Neuronal stem cell (in vitro differentiated cells): ENCODE results near the gene RCAN3.

ENCODE experiments used
- DNase-seq: peaks from one replicate; pipeline ENCODE4 v3.0.0-alpha.2; 2013; ENCODE audit warnings: low spot score
- H2AFZ ChIP-seq: one replicate; pipeline ENCODE4 v1.6.1; 2013; ENCODE audit warnings: mild to moderate bottlenecking, low read length, inconsistent platforms
- H2AK5ac ChIP-seq: 2 replicates; pipeline ENCODE4 v1.6.1; 2013; ENCODE audit warnings: low read depth, mild to moderate bottlenecking, inconsistent platforms, low read length, moderate library complexity, mixed read lengths
- H2BK120ac ChIP-seq: 2 replicates; pipeline ENCODE4 v1.6.1; 2013; ENCODE audit warnings: low read depth, mild to moderate bottlenecking, inconsistent platforms, low read length, moderate library complexity, mixed read lengths
- H2BK12ac ChIP-seq: one replicate; pipeline ENCODE4 v1.6.1; 2013; ENCODE audit warnings: low read length, inconsistent platforms
- H2BK15ac ChIP-seq: 2 replicates; pipeline ENCODE4 v1.6.1; 2013; ENCODE audit warnings: mild to moderate bottlenecking, low read length, inconsistent platforms, mixed read lengths
- H2BK5ac ChIP-seq: one replicate; pipeline ENCODE4 v1.6.1; 2013; ENCODE audit warnings: inconsistent platforms, mild to moderate bottlenecking, low read length, moderate library complexity
- H3K14ac ChIP-seq: one replicate; pipeline ENCODE4 v1.6.1; 2013; ENCODE audit warnings: low read length, inconsistent platforms
- H3K18ac ChIP-seq: 2 replicates; pipeline ENCODE4 v1.6.1; 2013; ENCODE audit warnings: low read length, inconsistent platforms
- H3K23ac ChIP-seq: 2 replicates; pipeline ENCODE4 v1.6.1; 2013; ENCODE audit warnings: low read depth, mild to moderate bottlenecking, mixed read lengths, low read length, inconsistent platforms; ENCODE audit not compliant: poor library complexity
- H3K27ac ChIP-seq: replicated peaks from 3 replicates; pipeline ENCODE4 v1.5.1; 2013; ENCODE audit warnings: low read length, inconsistent platforms
- H3K27me3 ChIP-seq, 3 experiments: 2 replicates each; pipeline ENCODE4 v1.6.1; 2013; ENCODE audit warnings: low read length in 3 of 3, mild to moderate bottlenecking in 2 of 3, inconsistent platforms in 1 of 3, low read depth in 1 of 3, mixed read lengths in 1 of 3, moderate library complexity in 1 of 3; ENCODE audit not compliant: control insufficient read depth in 3 of 3, insufficient read depth in 3 of 3
- H3K36me3 ChIP-seq, 2 donors: replicated peaks in 1 of 2; 2 replicates each; pipeline ENCODE4 v1.6.1; 2013; ENCODE audit warnings: low read length in 2 of 2; ENCODE audit not compliant: control insufficient read depth in 2 of 2, insufficient read depth in 2 of 2
- H3K4ac ChIP-seq: 2 replicates; pipeline ENCODE4 v1.6.1; 2013; ENCODE audit warnings: inconsistent platforms, mild to moderate bottlenecking, low read length, moderate library complexity
- H3K4me1 ChIP-seq, 2 donors: 1 replicate in 1 of 2; 2 replicates in 1 of 2; pipeline ENCODE4 v1.6.1; 2013; ENCODE audit warnings: low read length in 2 of 2, low read depth in 1 of 2; ENCODE audit not compliant: control insufficient read depth in 2 of 2, insufficient read depth in 1 of 2
- H3K4me2 ChIP-seq: one replicate; pipeline ENCODE4 v1.6.1; 2013; ENCODE audit warnings: mild to moderate bottlenecking, low read length, inconsistent platforms; ENCODE audit not compliant: insufficient read depth, poor library complexity, severe bottlenecking
- H3K4me3 ChIP-seq, 2 donors: 2 replicates each; pipeline ENCODE4 v1.5.1; 2013; ENCODE audit warnings: low read length in 2 of 2, mild to moderate bottlenecking in 2 of 2, inconsistent platforms in 1 of 2, moderate library complexity in 1 of 2
- H3K79me1 ChIP-seq: one replicate; pipeline ENCODE4 v1.6.1; 2013; ENCODE audit warnings: low read depth, mild to moderate bottlenecking, inconsistent platforms, low read length, moderate library complexity
- H3K9ac ChIP-seq: one replicate; pipeline ENCODE4 v1.6.1; 2013; ENCODE audit warnings: mild to moderate bottlenecking, low read depth, low read length, inconsistent platforms; ENCODE audit not compliant: poor library complexity
- H3K9me3 ChIP-seq, 2 donors: replicated peaks in 1 of 2; 2 replicates each; pipeline versions ENCODE3 to v1.6.1; 2013; ENCODE audit warnings: low read length in 2 of 2, mild to moderate bottlenecking in 2 of 2, inconsistent platforms in 1 of 2, low read depth in 1 of 2, mixed read lengths in 1 of 2, moderate library complexity in 1 of 2; ENCODE audit not compliant: control insufficient read depth in 2 of 2, insufficient read depth in 1 of 2
- H4K8ac ChIP-seq: one replicate; pipeline ENCODE4 v1.6.1; 2013; ENCODE audit warnings: low read depth, mild to moderate bottlenecking, inconsistent platforms, low read length, moderate library complexity
- H4K91ac ChIP-seq: one replicate; pipeline ENCODE4 v1.6.1; 2013; ENCODE audit warnings: low read length, low read depth, mild to moderate bottlenecking, inconsistent platforms; ENCODE audit not compliant: poor library complexity
- WGBS, 2 donors: extraction: QIAGEN DNeasy Blood & Tissue Kit; methylation state at CpG; one replicate each; pipeline ENCODE4 v1.1.7; 2013; ENCODE audit warnings: missing lambda C conversion rate in 2 of 2, mixed read lengths in 1 of 2; ENCODE audit not compliant: insufficient read length in 2 of 2, insufficient replicate concordance in 1 of 2; ENCODE audit errors: extremely low coverage in 2 of 2; 5-methylcytosine and 5-hydroxymethylcytosine counted together

The RCAN3 gene

GRCh38 chr1:24493785-24494184, 8.9 kb upstream of the RCAN3 start:
- WGBS, 2 donors = no CpG with 5 or more reads among the region's 3 CpGs
- H3K36me3 ChIP-seq = no peaks in the 10 kb centered on the region

GRCh38 chr1:24498589-24498988, 4.0 kb upstream of the RCAN3 start:
- Histone ChIP-seq H3K36me3 (no peaks in the 10 kb centered on the region), H3K23ac (no peak overlapping the region), H3K27ac (no peak overlapping the region), H3K79me1 (peaks cover 2% of the 10 kb centered on the region), H3K4me2 (no peak overlapping the region), H3K9ac (no peak overlapping the region), H3K18ac (no peak overlapping the region), H3K4me1 (peaks cover 0 to 3% of the 10 kb centered on the region in 2 donors), H2AFZ (no peak overlapping the region), H2BK15ac (no peak overlapping the region), H4K8ac (no peak overlapping the region), H3K27me3 (peaks cover 5 to 48% (median 18%) of the 10 kb centered on the region in 3 experiments), H3K14ac (no peak overlapping the region), H2BK120ac (no peak overlapping the region), H3K4me3 (no peak overlapping the region), H3K4ac (no peak overlapping the region), H2BK12ac (no peak overlapping the region), H3K9me3 (no peaks in the 10 kb centered on the region), H2AK5ac (no peak overlapping the region), H4K91ac (no peak overlapping the region), H2BK5ac (no peak overlapping the region)
- no CpG with 5 or more reads among the region's 12 CpGs for WGBS, 2 donors
- no peak for DNase-seq

More at GRCh38 chr1:24493785-24494184, 8.9 kb upstream of the RCAN3 start:
- H2AK5ac ChIP-seq = no peak overlapping the region
- H4K8ac ChIP-seq = no peak overlapping the region
- H2AFZ ChIP-seq = no peak overlapping the region
- peaks cover 0 to 9% (median 0%) of the 10 kb centered on the region in 3 experiments for H3K27me3 ChIP-seq
- H2BK15ac ChIP-seq = no peak overlapping the region
- H4K91ac ChIP-seq = no peak overlapping the region
- no peaks in the 10 kb centered on the region for H3K79me1 ChIP-seq
- no peak for DNase-seq
- H3K18ac ChIP-seq = no peak overlapping the region
- no peak overlapping the region for H2BK5ac ChIP-seq
- H3K27ac ChIP-seq = no peak overlapping the region
- H3K4me3 ChIP-seq = no peak overlapping the region
- no peak overlapping the region for H2BK12ac ChIP-seq
- no peak overlapping the region for H3K23ac ChIP-seq
- H3K4ac ChIP-seq = no peak overlapping the region
- no peak overlapping the region for H3K14ac ChIP-seq
- no peak overlapping the region for H2BK120ac ChIP-seq
- peaks cover 0 to 2% of the 10 kb centered on the region in 2 donors for H3K9me3 ChIP-seq
- H3K4me2 ChIP-seq = no peak overlapping the region
- no peak overlapping the region for H3K9ac ChIP-seq
- no peaks in the 10 kb centered on the region for H3K4me1 ChIP-seq

- Histone ChIP-seq H2BK120ac (no peak overlapping the region), H2AK5ac (no peak overlapping the region), H3K9me3 (no peaks in the 10 kb centered on the region), H2BK15ac (no peak overlapping the region), H3K79me1 (peaks cover 2% of the 10 kb centered on the region), H2BK5ac (no peak overlapping the region), H3K18ac (no peak overlapping the region), H4K8ac (no peak overlapping the region), H3K9ac (no peak overlapping the region), H2BK12ac (no peak overlapping the region), H3K14ac (no peak overlapping the region), H3K4me3 (no peak overlapping the region), H3K23ac (no peak overlapping the region), H3K4me2 (no peak overlapping the region), H3K36me3 (no peaks in the 10 kb centered on the region), H3K4ac (no peak overlapping the region), H3K27ac (no peak overlapping the region), H3K4me1 (peaks cover 0 to 3% of the 10 kb centered on the region in 2 donors), H4K91ac (no peak overlapping the region), H2AFZ (no peak overlapping the region), H3K27me3 (peaks cover 5 to 66% (median 18%) of the 10 kb centered on the region in 3 experiments)
- no peak for DNase-seq
- no CpG with 5 or more reads among the region's 5 CpGs for WGBS, 2 donors
Measured at GRCh38 chr1:24500448-24501048, 2.1 kb upstream of the RCAN3 start.

GRCh38 chr1:24501371-24502064, 1.1 kb upstream of the RCAN3 start:
- no peaks in the 10 kb centered on the region for H3K36me3 ChIP-seq
- H3K9me3 ChIP-seq = peaks cover 0 to 2% of the 10 kb centered on the region in 2 donors
- no peak for DNase-seq
- H3K18ac ChIP-seq = no peak overlapping the region
- H2AFZ ChIP-seq = no peak overlapping the region
- WGBS, 2 donors = no CpG with 5 or more reads among the region's 16 CpGs
- H3K14ac ChIP-seq = no peak overlapping the region
- H2AK5ac ChIP-seq = no peak overlapping the region
- H3K4me1 ChIP-seq = peaks cover 0 to 3% of the 10 kb centered on the region in 2 donors
- H3K27me3 ChIP-seq = peaks cover 7 to 76% (median 18%) of the 10 kb centered on the region in 3 experiments
- H3K23ac ChIP-seq = no peak overlapping the region
- no peak overlapping the region for H4K8ac ChIP-seq
- peaks cover 2% of the 10 kb centered on the region for H3K79me1 ChIP-seq
- peak overlapping the region; percentile 85 for H3K4me2 ChIP-seq
- H3K9ac ChIP-seq = no peak overlapping the region
- H2BK5ac ChIP-seq = no peak overlapping the region
- H2BK15ac ChIP-seq = no peak overlapping the region
- H2BK12ac ChIP-seq = no peak overlapping the region
- no peak overlapping the region for H2BK120ac ChIP-seq
- no peak overlapping the region for H3K27ac ChIP-seq
- H3K4me3 ChIP-seq = no peak overlapping the region
- no peak overlapping the region for H4K91ac ChIP-seq
- no peak overlapping the region for H3K4ac ChIP-seq
